Measurements from ENCODE around the gene LCNL1.
A peak's percentile ranks its signal among the peaks of the same experiment; 100 is the strongest.

LCNL1 gene

DNA sequence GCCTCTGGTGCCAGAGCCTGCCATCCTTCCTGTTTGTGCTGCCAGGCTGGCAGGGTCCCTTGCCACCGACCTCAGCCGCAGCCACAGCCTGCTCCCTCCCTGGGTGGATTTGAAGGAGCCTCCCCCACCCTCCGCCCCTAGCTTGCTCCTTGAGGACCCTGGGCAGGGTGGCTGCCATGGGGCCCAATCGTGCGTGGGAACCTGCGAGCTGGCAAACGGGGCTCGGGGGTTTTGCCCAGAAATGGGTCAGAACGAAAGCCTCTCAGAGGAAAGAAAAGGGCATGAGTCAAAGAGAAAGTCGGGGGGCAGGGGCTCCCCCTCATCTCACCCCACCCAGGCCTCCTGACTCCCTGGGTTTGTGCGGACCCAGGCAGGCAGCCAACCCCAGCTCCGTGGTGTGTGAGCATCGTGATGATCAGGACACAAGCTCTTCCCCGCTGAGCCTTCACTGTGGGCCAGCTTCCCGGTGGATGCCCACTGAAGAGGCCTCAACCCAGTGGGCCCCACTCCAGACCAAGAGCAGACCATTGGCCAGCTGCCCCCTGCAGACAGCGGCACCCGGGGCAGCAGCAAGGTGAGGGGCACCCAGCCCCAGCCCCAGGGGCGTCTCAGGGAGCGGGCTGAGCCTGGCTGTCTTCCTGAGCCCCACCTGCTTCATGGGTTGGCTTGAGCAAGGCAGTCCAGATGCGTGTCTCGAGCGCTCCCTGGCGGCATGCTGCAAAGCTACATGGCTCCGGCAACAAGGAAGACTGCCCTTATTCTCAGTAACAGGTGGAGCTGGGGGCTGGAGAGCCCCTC lies 52.1 kb downstream of the LCNL1 start:
- no peaks in the 10 kb centered on the region for H3K4me1 ChIP-seq
- H3K9ac ChIP-seq: no peak overlapping the region
- H3K9me3 ChIP-seq (ENCODE audit: control insufficient read depth, low read length): no peaks in the 10 kb centered on the region
- H3K27me3 ChIP-seq (ENCODE audit: control insufficient read depth, insufficient read depth, low read length): no peaks in the 10 kb centered on the region
- no peak overlapping the region for H2AFZ ChIP-seq
- no peak overlapping the region for H3K4me2 ChIP-seq (ENCODE audit: low read length)
- no peaks in the 10 kb centered on the region for H3K36me3 ChIP-seq (ENCODE audit: control insufficient read depth, insufficient read depth, low read length)
- H3K79me2 ChIP-seq: no peaks in the 10 kb centered on the region
- H3K4me3 ChIP-seq (ENCODE audit: low read depth, low read length): no peak overlapping the region
- H3K27ac ChIP-seq: no peak overlapping the region
- peak; percentile 80 for TF ChIP-seq CTCF (IDR thresholded peaks at IDR 0.05)
